Coronary artery (tissue), 2 donors: ENCODE measurements around the gene LCP2.

Source experiments
- DNase-seq: peaks from one replicate; pipeline ENCODE4 v3.0.0-alpha.2; 2017; ENCODE audit warnings: low spot score
- H3K27ac ChIP-seq, 2 donors: fragments of 200-600 bp; sonication (generic); one replicate each; pipeline ENCODE4 v1.5.1; 2016 to 2019
- H3K4me3 ChIP-seq: fragments of 200-600 bp; sonication (generic); 2 replicates; pipeline ENCODE4 v1.5.1; 2016; ENCODE audit warnings: mild to moderate bottlenecking, moderate library complexity
- TF ChIP-seq, protein P1 (sequence below): fragments of 200-600 bp; sonication (generic); IDR thresholded peaks from one replicate; pipeline ENCODE4 v1.5.1; 2019; ENCODE audit warnings: antibody characterized with exemption

LCP2 gene

GRCh38 chr5:170202117-170202516 is 95.5 kb downstream of the LCP2 start:
- H3K27ac ChIP-seq: no peak overlapping the region
- H3K4me3 ChIP-seq: no peak overlapping the region
- DNase-seq: no peak
- TF ChIP-seq, protein P1, sequence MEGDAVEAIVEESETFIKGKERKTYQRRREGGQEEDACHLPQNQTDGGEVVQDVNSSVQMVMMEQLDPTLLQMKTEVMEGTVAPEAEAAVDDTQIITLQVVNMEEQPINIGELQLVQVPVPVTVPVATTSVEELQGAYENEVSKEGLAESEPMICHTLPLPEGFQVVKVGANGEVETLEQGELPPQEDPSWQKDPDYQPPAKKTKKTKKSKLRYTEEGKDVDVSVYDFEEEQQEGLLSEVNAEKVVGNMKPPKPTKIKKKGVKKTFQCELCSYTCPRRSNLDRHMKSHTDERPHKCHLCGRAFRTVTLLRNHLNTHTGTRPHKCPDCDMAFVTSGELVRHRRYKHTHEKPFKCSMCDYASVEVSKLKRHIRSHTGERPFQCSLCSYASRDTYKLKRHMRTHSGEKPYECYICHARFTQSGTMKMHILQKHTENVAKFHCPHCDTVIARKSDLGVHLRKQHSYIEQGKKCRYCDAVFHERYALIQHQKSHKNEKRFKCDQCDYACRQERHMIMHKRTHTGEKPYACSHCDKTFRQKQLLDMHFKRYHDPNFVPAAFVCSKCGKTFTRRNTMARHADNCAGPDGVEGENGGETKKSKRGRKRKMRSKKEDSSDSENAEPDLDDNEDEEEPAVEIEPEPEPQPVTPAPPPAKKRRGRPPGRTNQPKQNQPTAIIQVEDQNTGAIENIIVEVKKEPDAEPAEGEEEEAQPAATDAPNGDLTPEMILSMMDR: no peak

DNA sequence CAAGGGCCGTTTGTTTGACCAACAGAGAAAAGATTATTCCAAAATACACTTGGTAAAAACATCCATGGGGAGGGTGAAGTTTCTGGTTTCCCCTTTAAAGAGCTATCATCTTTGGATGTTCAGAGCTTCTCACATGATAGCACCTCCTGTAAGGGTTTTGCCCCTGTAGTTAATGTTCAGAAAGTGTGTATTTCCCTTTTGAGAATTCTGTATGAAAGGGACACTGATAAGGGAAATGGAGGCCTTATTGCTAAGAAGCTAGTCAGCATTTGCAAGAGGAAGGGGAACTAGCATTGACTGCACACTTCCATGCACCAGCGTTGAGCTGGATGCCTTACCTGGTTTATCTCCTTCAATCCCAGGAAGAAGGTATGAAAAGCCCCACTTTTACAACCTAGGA is 96.3 kb downstream of the LCP2 start:
- TF ChIP-seq, protein P1: no peak
- Histone ChIP-seq H3K4me3 (no peak overlapping the region), H3K27ac (no peak overlapping the region)
- no peak for DNase-seq

DNA sequence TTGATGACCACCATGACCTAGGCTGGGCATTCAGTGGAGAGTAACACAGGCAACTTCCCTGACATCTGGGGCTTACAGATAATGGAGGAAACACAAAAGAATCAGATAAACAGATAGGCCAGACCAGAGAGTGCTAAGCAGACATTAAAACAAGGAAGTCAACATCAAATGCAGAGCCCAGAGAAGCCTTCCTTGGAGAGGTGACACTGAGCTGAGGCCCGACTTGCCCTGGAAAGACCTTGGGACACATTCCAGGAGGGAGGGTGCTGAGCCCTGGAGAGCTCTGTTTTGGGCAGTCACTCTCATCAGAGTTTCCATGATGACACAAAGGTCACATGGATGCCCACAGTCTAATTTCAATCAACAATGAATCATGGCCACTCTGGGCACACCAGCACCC is 96.7 kb downstream of the LCP2 start:
- no peak for DNase-seq
- no peak overlapping the region for H3K4me3 ChIP-seq
- no peak overlapping the region for H3K27ac ChIP-seq
- TF ChIP-seq, protein P1: no peak
